Ovary (tissue), 9 donors: ENCODE data around the gene CH25H. TPM values are rescaled to one million over a fixed set of nuclear protein-coding genes. Genes with fewer than 3 reads are reported as not detected.

Experiments used
- DNase-seq, 5 donors: peaks; one replicate each; pipeline ENCODE4 v3.0.0-alpha.2; 2019 to 2020
- H3K27ac ChIP-seq, 2 donors: fragments of 200-600 bp; one replicate each; pipeline versions ENCODE4 v1.5.1 to v1.8.0; 2019 to 2022
- H3K27me3 ChIP-seq: fragments of 200-600 bp; one replicate; pipeline ENCODE4 v1.8.0; 2022
- H3K36me3 ChIP-seq: fragments of 200-600 bp; sonication (generic); one replicate; pipeline ENCODE4 v1.5.1; 2019
- H3K4me1 ChIP-seq: one replicate; pipeline ENCODE4 v1.8.1; 2013; ENCODE audit warnings: mild to moderate bottlenecking, moderate library complexity; ENCODE audit not compliant: insufficient read depth
- H3K4me3 ChIP-seq: fragments of 200-600 bp; sonication (generic); one replicate; pipeline ENCODE4 v1.5.1; 2017
- H3K9me3 ChIP-seq, 2 donors: fragments of 200-600 bp in 1 of 2; sonication (generic) in 1 of 2; one replicate each; pipeline versions ENCODE4 v1.5.1 to v1.8.1; 2013 to 2019; ENCODE audit warnings: mild to moderate bottlenecking in 1 of 2, moderate library complexity in 1 of 2
- CTCF ChIP-seq, 3 donors: fragments of 450-650 bp in 2 of 3; fragments of 200-600 bp in 1 of 3; IDR thresholded peaks; one replicate each; pipeline versions ENCODE4 v1.5.1 to v1.8.0; 2016 to 2022; ENCODE audit warnings: antibody characterized with exemption in 3 of 3, mild to moderate bottlenecking in 1 of 3
- EP300 ChIP-seq: sonication (generic); formaldehyde crosslinking; IDR thresholded peaks from one replicate; pipeline ENCODE4 v1.6.1; 2017; ENCODE audit warnings: antibody characterized with exemption
- POLR2A ChIP-seq: fragments of 450-650 bp; IDR thresholded peaks from one replicate; pipeline ENCODE4 v1.6.1; 2017; ENCODE audit warnings: antibody characterized with exemption, mild to moderate bottlenecking, moderate library complexity
- WGBS, 3 donors: extraction: QIAGEN DNeasy Blood & Tissue Kit in 1 of 3; methylation state at CpG; one replicate each; pipeline versions ENCODE4 v1.1.5 to v1.1.7; 2013 to 2017; 5-methylcytosine and 5-hydroxymethylcytosine counted together
- intact Hi-C, 4 donors: fragments of 100-400 bp; cut with DNase I; formaldehyde crosslinking; loops; one replicate each; pipeline versions ENCODE4 v1.11.0 to v1.15.1; 2022 to 2023
- polyA plus RNA-seq, 2 donors: library from polyadenylated mRNA; stranded (reverse); fragments of 200-250 nt in 1 of 2; fragments of 350-450 nt in 1 of 2; fragmentation: Illumina TruSeq in 1 of 2; extraction: RNeasy Lipid Tissue Mini Kit (QIAGEN cat#74804) in 1 of 2; gene quantifications; one replicate each; pipeline ENCODE4 v1.2.3, GENCODE V29; 2013 to 2014
- total RNA-seq, 7 donors: library from RNA; depleted of rRNA in 2 of 7; stranded (reverse); fragments of >200 nt in 2 of 7; fragmentation: NEBNext Ultra II Directional in 3 of 7; extraction: Animal tissue kit (Norgen Biotek cat#: 25700) in 3 of 7; gene quantifications; one replicate each; pipeline versions ENCODE4 v1.1.0 to v1.2.4, GENCODE V29; 2016 to 2023
- donor health status: DM: no; HTN: no; CAD: no; lungs with moderate emphysema.
- donor health status: DM: no; HTN: no; CAD: no.
- donor health status: Bipolar disorder and iron deficiency.
- donor health status: DM: yes; HTN: yes; CAD: no.
- donor health status: DM: no; HTN: no; CAD: no.
- donor health status: DM: yes; HTN: yes; CAD: no.

CH25H gene
- total and polyA plus RNA-seq, 9 donors = 0.22 to 3.8 (median 1.6) TPM

- no peak overlapping the region for H3K4me3 ChIP-seq
- no peak overlapping the region for H3K27ac ChIP-seq
- H3K27me3 ChIP-seq = no peaks in the 10 kb centered on the region
- no peaks in the 10 kb centered on the region for H3K36me3 ChIP-seq
- H3K4me1 ChIP-seq = peaks cover 2% of the 10 kb centered on the region
- no peaks in the 10 kb centered on the region for H3K9me3 ChIP-seq
- TF ChIP-seq EP300 = no peak
- TF ChIP-seq POLR2A = no peak
- no peak for TF ChIP-seq CTCF (IDR thresholded peaks at IDR 0.05)
- no peak for DNase-seq
- 94 to 96% (median 96%) methylated on average over 2 of the region's 2 CpGs for WGBS, 3 donors
- intact Hi-C loops = loop anchor here (5.0 to 10.0 kb wide), 4 partner anchors 191 to 381 kb away; no protein-coding TSS in a partner anchor
Measured at GRCh38 chr10:89216056-89216455, 8.9 kb upstream of the CH25H start.

- H3K9me3 ChIP-seq = no peaks in the 10 kb centered on the region
- H3K4me3 ChIP-seq = no peak overlapping the region
- no peak overlapping the region for H3K27ac ChIP-seq
- H3K36me3 ChIP-seq = no peaks in the 10 kb centered on the region
- H3K27me3 ChIP-seq = no peaks in the 10 kb centered on the region
- TF ChIP-seq POLR2A = no peak
- no peak for TF ChIP-seq CTCF (IDR thresholded peaks at IDR 0.05)
- TF ChIP-seq EP300 = no peak
- H3K4me1 ChIP-seq = peaks cover 2% of the 10 kb centered on the region
- intact Hi-C loops = loop anchor here (5.0 to 10.0 kb wide), 4 partner anchors 191 to 381 kb away; no protein-coding TSS in a partner anchor
- DNase-seq = no peak
- 37 to 62% (median 44%) methylated on average over 1 of the region's 1 CpG for WGBS, 3 donors
Measured at GRCh38 chr10:89215511-89215910, 8.4 kb upstream of the CH25H start.

GRCh38 chr10:89214566-89215165 lies 7.5 kb upstream of the CH25H start:
- no peaks in the 10 kb centered on the region for H3K9me3 ChIP-seq
- TF ChIP-seq CTCF (IDR thresholded peaks at IDR 0.05) = no peak
- TF ChIP-seq EP300 = no peak
- no peak for TF ChIP-seq POLR2A
- no peak for DNase-seq
- no peak overlapping the region for H3K27ac ChIP-seq
- intact Hi-C loops = loop anchor here (5.0 to 10.0 kb wide), 6 partner anchors 182 to 380 kb away; no protein-coding TSS in a partner anchor
- peaks cover 2% of the 10 kb centered on the region for H3K4me1 ChIP-seq
- H3K27me3 ChIP-seq = no peaks in the 10 kb centered on the region
- no peak overlapping the region for H3K4me3 ChIP-seq
- H3K36me3 ChIP-seq = no peaks in the 10 kb centered on the region
- WGBS, 3 donors = 39 to 74% (median 47%) methylated on average over 8 of the region's 8 CpGs

- peak overlapping the region in 1 of 2 donors; percentile 29 for H3K27ac ChIP-seq
- H3K9me3 ChIP-seq = no peaks in the 10 kb centered on the region
- TF ChIP-seq POLR2A (no peak), CTCF (IDR thresholded peaks at IDR 0.05) (peak; percentile 60 to 84 (median 78)), EP300 (no peak)
- no peak overlapping the region for H3K4me3 ChIP-seq
- DNase-seq = no peak
- intact Hi-C loops = loop anchor here (1.0 to 10.0 kb wide), 6 partner anchors 181 to 378 kb away; no protein-coding TSS in a partner anchor
- peaks cover 2% of the 10 kb centered on the region for H3K4me1 ChIP-seq
- WGBS, 3 donors = 20 to 25% (median 25%) methylated on average over 8 of the region's 8 CpGs
- no peaks in the 10 kb centered on the region for H3K27me3 ChIP-seq
- H3K36me3 ChIP-seq = no peaks in the 10 kb centered on the region
Measured at GRCh38 chr10:89213191-89213808, 6.2 kb upstream of the CH25H start.
